Natural killer cell (primary cell): ENCODE data around the gene RHOF. TPM values are rescaled to one million over a fixed set of nuclear protein-coding genes. Genes with fewer than 3 reads are reported as not detected.
A peak's percentile ranks its signal among the peaks of the same experiment; 100 is the strongest.
"Not testable (repeated sequence)": the region's sequence is repeated elsewhere in the genome, so short reads cannot be mapped to it uniquely, and the experiment has no call there.

ENCODE experiments used
- ATAC-seq, 3 donors: fragments of 150-1000 bp in 2 of 3; fragments of 200-7000 bp in 1 of 3; cut with Tn5 transposase; 1 replicate in 1 of 3; 2 replicates in 2 of 3; pipeline ENCODE4 v1.10.0; 2021; ENCODE audit warnings: mild to moderate bottlenecking in 2 of 3, moderate library complexity in 2 of 3
- DNase-seq, 2 donors: peaks; one replicate each; pipeline versions ENCODE4 v3.0.0 to v3.0.0-alpha.2; 2013 to 2021; ENCODE audit warnings: mixed read lengths in 1 of 2
- H3K27ac ChIP-seq: one replicate; pipeline ENCODE4 v1.5.1; 2013; ENCODE audit warnings: mild to moderate bottlenecking, low read length
- H3K27me3 ChIP-seq: one replicate; pipeline ENCODE4 v1.6.1; 2013; ENCODE audit warnings: low read length; ENCODE audit not compliant: control insufficient read depth, insufficient read depth
- H3K36me3 ChIP-seq: one replicate; pipeline ENCODE4 v1.6.1; 2013; ENCODE audit warnings: low read length; ENCODE audit not compliant: control insufficient read depth, insufficient read depth
- H3K4me1 ChIP-seq: one replicate; pipeline ENCODE4 v1.6.1; 2013; ENCODE audit warnings: low read length; ENCODE audit not compliant: control insufficient read depth, insufficient read depth
- H3K4me3 ChIP-seq: one replicate; pipeline ENCODE4 v1.5.1; 2013; ENCODE audit warnings: low read length
- H3K9me3 ChIP-seq: one replicate; pipeline ENCODE4 v1.6.1; 2013; ENCODE audit warnings: low read length; ENCODE audit not compliant: control insufficient read depth, insufficient read depth
- H3K27ac Mint-ChIP-seq, 2 donors: one replicate each; pipeline ENCODE4 v1.8.0; 2022; ENCODE audit warnings: mild to moderate bottlenecking in 2 of 2, mixed read lengths in 2 of 2, moderate library complexity in 1 of 2
- H3K27me3 Mint-ChIP-seq, 2 donors: one replicate each; pipeline ENCODE4 v1.8.0; 2022; ENCODE audit warnings: low read depth in 2 of 2, mixed read lengths in 2 of 2
- H3K36me3 Mint-ChIP-seq: one replicate; pipeline ENCODE4 v1.8.0; 2022; ENCODE audit warnings: mixed read lengths
- H3K4me1 Mint-ChIP-seq, 2 donors: one replicate each; pipeline ENCODE4 v1.8.0; 2022; ENCODE audit warnings: mixed read lengths in 2 of 2
- H3K4me3 Mint-ChIP-seq: one replicate; pipeline ENCODE4 v1.8.0; 2022; ENCODE audit warnings: mild to moderate bottlenecking, moderate library complexity, mixed read lengths
- H3K9me3 Mint-ChIP-seq, 2 donors: one replicate each; pipeline ENCODE4 v1.8.0; 2022; ENCODE audit warnings: mixed read lengths in 2 of 2
- CTCF ChIP-seq: fragments of 200-600 bp; IDR thresholded peaks from one replicate; pipeline ENCODE4 v1.8.0; 2022; ENCODE audit warnings: antibody characterized with exemption
- WGBS: methylation state at CpG from one replicate; pipeline ENCODE4 v1.1.7; 2013; ENCODE audit warnings: missing lambda C conversion rate; ENCODE audit not compliant: insufficient coverage; 5-methylcytosine and 5-hydroxymethylcytosine counted together
- intact Hi-C: fragments of 100-400 bp; cut with micrococcal nuclease; formaldehyde crosslinking; loops from one replicate; pipeline ENCODE4 v1.14.2; 2022
- total RNA-seq, 4 donors: library from RNA; stranded (reverse); fragments of 120-200 nt in 1 of 4; gene quantifications; one replicate each; pipeline versions ENCODE4 v1.2.3 to v1.2.4, GENCODE V29; 2013 to 2022

RHOF gene
- total RNA-seq, 3 donors from 2014 or later (not counting 1 experiment from before 2014, with no cell fraction given), result 146 to 201 (median 177) TPM

GRCh38 chr12:121762269-121762668, 31.2 kb downstream of the RHOF start:
- H3K27ac ChIP-seq, result no peak overlapping the region
- intact Hi-C loops, result no loop called here
- Mint-ChIP-seq H3K4me1 (peaks cover 0 to 10% of the 10 kb centered on the region in 2 donors), H3K27me3 (no peaks in the 10 kb centered on the region), H3K27ac (no peak overlapping the region), H3K9me3 (no peaks in the 10 kb centered on the region), H3K4me3 (no peak overlapping the region), H3K36me3 (no peaks in the 10 kb centered on the region)
- H3K9me3 ChIP-seq, result no peaks in the 10 kb centered on the region
- no peak for ATAC-seq
- 92% methylated on average over 6 of the region's 6 CpGs for WGBS
- DNase-seq, result no peak
- TF ChIP-seq CTCF, result no peak
- H3K27me3 ChIP-seq, result no peaks in the 10 kb centered on the region
- H3K4me1 ChIP-seq, result peaks cover 5% of the 10 kb centered on the region
- no peak overlapping the region for H3K4me3 ChIP-seq
- H3K36me3 ChIP-seq, result no peaks in the 10 kb centered on the region

- 82% methylated on average over 22 of the region's 22 CpGs for WGBS
These were observed 35.0 kb downstream of the RHOF start for GRCh38 chr12:121758536-121758935.

GRCh38 chr12:121755591-121755990, 37.9 kb downstream of the RHOF start:
- no peaks in the 10 kb centered on the region for H3K27me3 Mint-ChIP-seq
- H3K27ac ChIP-seq, result no peak overlapping the region
- TF ChIP-seq CTCF, result no peak

More at GRCh38 chr12:121758536-121758935, 35.0 kb downstream of the RHOF start:
- H3K27ac ChIP-seq, intact Hi-C loops, H3K9me3 Mint-ChIP-seq, DNase-seq, H3K36me3 ChIP-seq, H3K4me3 Mint-ChIP-seq, H3K4me3 ChIP-seq, H3K27ac Mint-ChIP-seq, H3K36me3 Mint-ChIP-seq, H3K9me3 ChIP-seq, H3K27me3 Mint-ChIP-seq, ATAC-seq, H3K27me3 ChIP-seq: not testable (repeated sequence)
- H3K4me1 Mint-ChIP-seq, result peaks cover 9 to 32% of the 10 kb centered on the region in 2 donors
- peaks cover 18% of the 10 kb centered on the region for H3K4me1 ChIP-seq

GRCh38 chr12:121754836-121755235, 38.7 kb downstream of the RHOF start:
- no peak for ATAC-seq
- intact Hi-C loops, result no loop called here
- DNase-seq, result no peak
- Mint-ChIP-seq H3K27ac (peak overlapping the region in 1 of 2 donors; percentile 2), H3K27me3 (no peaks in the 10 kb centered on the region), H3K4me1 (peaks cover 9 to 28% of the 10 kb centered on the region in 2 donors), H3K36me3 (no peaks in the 10 kb centered on the region), H3K9me3 (no peaks in the 10 kb centered on the region), H3K4me3 (no peak overlapping the region)
- H3K4me1 ChIP-seq, result peaks cover 18% of the 10 kb centered on the region
- no peaks in the 10 kb centered on the region for H3K27me3 ChIP-seq
- H3K4me3 ChIP-seq, result no peak overlapping the region
- peaks cover 6% of the 10 kb centered on the region for H3K9me3 ChIP-seq
- no peak for TF ChIP-seq CTCF
- no peak overlapping the region for H3K27ac ChIP-seq
- no peaks in the 10 kb centered on the region for H3K36me3 ChIP-seq
- 97% methylated on average over 11 of the region's 11 CpGs for WGBS

More at GRCh38 chr12:121755591-121755990, 37.9 kb downstream of the RHOF start:
- Histone ChIP-seq H3K9me3 (no peaks in the 10 kb centered on the region), H3K27me3 (no peaks in the 10 kb centered on the region), H3K4me3 (no peak overlapping the region), H3K4me1 (peaks cover 18% of the 10 kb centered on the region), H3K36me3 (no peaks in the 10 kb centered on the region)
- DNase-seq, result no peak
- 97% methylated on average over 3 of the region's 3 CpGs for WGBS
- Mint-ChIP-seq H3K4me3 (no peak overlapping the region), H3K36me3 (no peaks in the 10 kb centered on the region), H3K4me1 (peaks cover 9 to 28% of the 10 kb centered on the region in 2 donors), H3K9me3 (no peaks in the 10 kb centered on the region), H3K27ac (peak overlapping the region in 1 of 2 donors; percentile 2)
- intact Hi-C loops, result no loop called here
- ATAC-seq, result no peak
